K562 (cell line): Measurements from ENCODE around the gene ANO1. TPM values are rescaled to one million over a fixed set of nuclear protein-coding genes. Genes with fewer than 3 reads are reported as not detected.

Experiments used
- ATF3 ChIP-seq, 2 experiments: fragments of 450-650 bp in 1 of 2; sonication (generic) in 1 of 2; formaldehyde crosslinking in 1 of 2; IDR thresholded peaks in 1 of 2; conservative IDR thresholded peaks in 1 of 2; 2 replicates each; pipeline versions ENCODE4 v1.6.1 to v1.8.1; 2016 to 2023; ENCODE audit warnings: mild to moderate bottlenecking in 2 of 2, moderate library complexity in 2 of 2, inconsistent platforms in 1 of 2, missing genetic modification reagents in 1 of 2
- CAMTA2 ChIP-seq: fragments of 250-450 bp; sonication (Bioruptor Pico); conservative IDR thresholded peaks from 2 replicates; pipeline ENCODE4 v1.5.1; 2022
- CEBPG ChIP-seq, 3 experiments: fragments of 200-800 bp in 1 of 3; sonication (Bioruptor generic) in 1 of 3; sonication (generic) in 1 of 3; formaldehyde crosslinking in 1 of 3; IDR thresholded peaks in 2 of 3; conservative IDR thresholded peaks in 1 of 3; 2 replicates each; pipeline versions ENCODE4 v1.6.1 to v1.8.0; 2016 to 2022; ENCODE audit warnings: missing compliant biosample characterization in 2 of 3, missing genetic modification characterization in 2 of 3, mild to moderate bottlenecking in 1 of 3, missing genetic modification reagents in 1 of 3
- CHD2 ChIP-seq: IDR thresholded peaks from 2 replicates; pipeline ENCODE4 v1.6.1; 2011; ENCODE audit warnings: low read depth, low read length
- CTCF ChIP-seq, 3 experiments: IDR thresholded peaks in 2 of 3; conservative IDR thresholded peaks in 1 of 3; 2 replicates each; pipeline ENCODE4 v1.5.1; 2011 to 2012; ENCODE audit warnings: low read length in 3 of 3, mild to moderate bottlenecking in 3 of 3, control low read depth in 2 of 3, improper control_type of control experiment in 1 of 3, inconsistent platforms in 1 of 3, low read depth in 1 of 3, mixed read lengths in 1 of 3, moderate library complexity in 1 of 3; ENCODE audit not compliant: insufficient read depth in 2 of 3
- E2F4 ChIP-seq: sonication (generic); formaldehyde crosslinking; IDR thresholded peaks from 2 replicates; pipeline ENCODE4 v1.8.0; 2022; ENCODE audit warnings: mild to moderate bottlenecking, low read depth, missing genetic modification reagents
- ETV1 ChIP-seq: fragments of 450-650 bp; conservative IDR thresholded peaks from 2 replicates; pipeline ENCODE4 v1.6.1; 2016; ENCODE audit warnings: missing genetic modification characterization, control low read depth, low read depth, missing compliant biosample characterization
- HDAC1 ChIP-seq, 2 experiments: fragments of 450-650 bp; IDR thresholded peaks; 2 replicates each; pipeline ENCODE4 v1.6.1; 2016 to 2017; ENCODE audit warnings: inconsistent platforms in 1 of 2, mild to moderate bottlenecking in 1 of 2, moderate library complexity in 1 of 2
- HMG20A ChIP-seq: fragments of 450-650 bp; formaldehyde crosslinking; conservative IDR thresholded peaks from 2 replicates; pipeline ENCODE4 v1.4.0; 2020; ENCODE audit warnings: mild to moderate bottlenecking, mixed read lengths
- HNRNPUL1 ChIP-seq: fragments of 200-400 bp; formaldehyde crosslinking; IDR thresholded peaks from 2 replicates; pipeline ENCODE4 v1.6.1; 2017; ENCODE audit warnings: low read length
- NFIX ChIP-seq: fragments of 250-450 bp; sonication (Bioruptor Pico); IDR thresholded peaks from 2 replicates; pipeline ENCODE4 v1.4.0; 2020; ENCODE audit warnings: low read depth, mild to moderate bottlenecking, moderate library complexity
- PRPF4 ChIP-seq: fragments of 200-400 bp; formaldehyde crosslinking; IDR thresholded peaks from one replicate; pipeline ENCODE4 v1.6.1; 2017; ENCODE audit warnings: low read length, low read depth, mild to moderate bottlenecking; ENCODE audit not compliant: insufficient read depth, poor library complexity, severe bottlenecking
- RBM17 ChIP-seq: fragments of 200-400 bp; formaldehyde crosslinking; IDR thresholded peaks from 2 replicates; pipeline ENCODE4 v1.6.1; 2017; ENCODE audit warnings: low read depth, mild to moderate bottlenecking, low read length, borderline replicate concordance
- STAT5A ChIP-seq: IDR thresholded peaks from 2 replicates; pipeline ENCODE4 v1.6.1; 2012; ENCODE audit warnings: low read length, inconsistent platforms, borderline replicate concordance
- ZBTB7A ChIP-seq: IDR thresholded peaks from 2 replicates; pipeline ENCODE4 v1.6.1; 2011; ENCODE audit warnings: low read depth, mild to moderate bottlenecking, low read length, moderate library complexity, borderline replicate concordance; ENCODE audit not compliant: control insufficient read depth
- ZNF699 ChIP-seq: fragments of 250-450 bp; sonication (Bioruptor Pico); IDR thresholded peaks from 2 replicates; pipeline ENCODE4 v1.8.0; 2021; ENCODE audit warnings: mild to moderate bottlenecking, moderate library complexity; ENCODE audit not compliant: insufficient replicate concordance
- ZNF740 ChIP-seq, 3 experiments: fragments of 200-800 bp in 1 of 3; sonication (Bioruptor generic) in 1 of 3; sonication (generic) in 1 of 3; formaldehyde crosslinking in 1 of 3; IDR thresholded peaks; 2 replicates each; pipeline versions ENCODE4 v1.6.1 to v1.8.0; 2016 to 2022; ENCODE audit warnings: mild to moderate bottlenecking in 2 of 3, missing compliant biosample characterization in 2 of 3, missing genetic modification characterization in 2 of 3, missing genetic modification reagents in 1 of 3
- ZSCAN29 ChIP-seq: fragments of 450-650 bp; IDR thresholded peaks from 2 replicates; pipeline ENCODE4 v1.6.1; 2017
- polyA plus RNA-seq, 8 experiments: library from polyadenylated mRNA; depleted of rRNA in 4 of 8; stranded (reverse) in 5 of 8; unstranded in 3 of 8; fragments of >200 nt; fragmentation: Nextera tagmentation in 2 of 8; fragmentation: Illumina TruSeq in 1 of 8; extraction: Ambion mirVana in 2 of 8; extraction: Trizol in 1 of 8; gene quantifications; 2 replicates each; pipeline versions ENCODE4 v1.2.1 to v1.2.3, GENCODE V29; 2011 to 2014; ENCODE audit warnings: inconsistent platforms in 1 of 8, missing spikeins in 1 of 8
- total RNA-seq, 7 experiments: library from RNA; depleted of rRNA in 6 of 7; stranded (reverse); fragments of >200 nt in 6 of 7; fragmentation: Illumina TruSeq in 2 of 7; extraction: Trizol in 2 of 7; gene quantifications; 2 replicates each; pipeline versions ENCODE4 v1.2.1 to v1.2.3, GENCODE V29; 2011 to 2021; ENCODE audit warnings: low replicate concordance in 1 of 7

Gene ANO1
- total and polyA plus RNA-seq, 9 of the 15 experiments (the other 6 are each of a cell fraction or from before 2014, with no cell fraction given) = not detected

- no peak for TF ChIP-seq CEBPG (CRISPR knock-in tag; IDR thresholded peaks at IDR 0.05)
- TF ChIP-seq CEBPG (tag; conservative IDR thresholded peaks at IDR 0.05 in 1 of 2, IDR thresholded peaks at IDR 0.05 in 1 of 2) = no peak
- no peak for TF ChIP-seq ETV1
- TF ChIP-seq HNRNPUL1 = no peak
- TF ChIP-seq RBM17 = no peak
- no peak for TF ChIP-seq NFIX (CRISPR knock-in tag)
- TF ChIP-seq STAT5A = no peak
- TF ChIP-seq HDAC1 (IDR thresholded peaks at IDR 0.05) = no peak
- TF ChIP-seq PRPF4 = no peak
- TF ChIP-seq ZNF740 (CRISPR knock-in tag; IDR thresholded peaks at IDR 0.05) = no peak
- peak in 1 of 2 experiments; percentile 54; a peak in 1 of 4 replicates for TF ChIP-seq ZNF740 (tag; IDR thresholded peaks at IDR 0.05)
- TF ChIP-seq E2F4 (CRISPR knock-in tag) = no peak
- TF ChIP-seq CTCF (IDR thresholded peaks at IDR 0.05 in 2 of 3, conservative IDR thresholded peaks at IDR 0.05 in 1 of 3; ENCODE audit: insufficient read depth in 2 of 3, low read depth in 1 of 3, low read length in 3 of 3) = peak; percentile 34 to 46 (median 42); a peak in 4 of 6 replicates
- TF ChIP-seq CHD2 = no peak
- no peak for TF ChIP-seq ATF3 (IDR thresholded peaks at IDR 0.05)
- TF ChIP-seq ATF3 (CRISPR knock-in tag; conservative IDR thresholded peaks at IDR 0.05) = no peak
- no peak for TF ChIP-seq CAMTA2 (CRISPR knock-in tag)
- TF ChIP-seq ZSCAN29 = no peak
- no peak for TF ChIP-seq HMG20A
- TF ChIP-seq ZBTB7A = peak; percentile 45; the same call in 1 of the 2 replicates
- TF ChIP-seq ZNF699 = no peak
Observed at GRCh38 chr11:70048279-70049024, 29.7 kb upstream of the ANO1 start (continued).
